Gastroesophageal sphincter (tissue), 3 donors: Measurements from ENCODE around the gene RIPOR3.
A peak's percentile ranks its signal among the peaks of the same experiment; 100 is the strongest.

Experiments used
- EP300 ChIP-seq: sonication (generic); formaldehyde crosslinking; IDR thresholded peaks from one replicate; pipeline ENCODE4 v1.6.1; 2017; ENCODE audit warnings: antibody characterized with exemption, mild to moderate bottlenecking
- TF ChIP-seq, protein P1 (sequence below), 4 experiments: fragments of 200-600 bp in 2 of 4; fragments of 450-650 bp in 2 of 4; sonication (generic) in 1 of 4; IDR thresholded peaks; one replicate each; pipeline ENCODE4 v1.5.1; 2017 to 2019; ENCODE audit warnings: antibody characterized with exemption in 4 of 4, mild to moderate bottlenecking in 2 of 4, moderate library complexity in 2 of 4

DNA sequence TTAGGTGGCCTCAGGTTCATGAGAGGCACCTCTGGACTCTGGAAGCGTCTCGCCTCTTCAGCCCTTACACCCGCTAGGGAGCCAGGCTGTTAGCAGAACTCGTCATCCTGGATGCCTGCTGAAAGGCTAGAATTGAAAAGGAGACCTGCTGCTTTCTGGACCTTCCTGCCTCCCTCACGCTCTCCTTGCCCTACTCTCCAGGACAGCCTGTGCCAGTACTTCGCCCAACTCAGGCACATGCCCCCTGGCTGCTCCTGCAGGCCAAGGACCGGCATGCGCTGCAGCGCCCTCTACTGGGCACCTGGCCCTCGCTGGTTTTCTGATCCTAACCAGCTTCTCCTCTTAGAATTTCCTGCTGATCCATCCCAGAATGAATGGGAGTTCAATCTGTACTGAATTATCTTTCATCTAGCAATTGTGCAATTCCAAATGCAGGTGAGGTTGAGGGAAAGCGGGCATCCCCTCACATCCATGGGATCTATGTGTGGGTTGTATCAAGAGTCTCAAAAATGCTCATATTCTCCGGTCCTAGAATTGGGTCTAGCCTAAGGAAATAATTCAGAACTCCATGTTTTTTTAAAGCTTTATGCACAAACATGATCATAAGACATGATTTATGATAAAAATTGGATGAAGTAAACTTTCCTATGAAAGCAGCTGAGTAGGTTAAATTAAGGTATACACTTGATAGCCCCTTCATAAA lies 103.2 kb downstream of the RIPOR3 start:
- TF ChIP-seq EP300 = no peak
- TF ChIP-seq, protein P1, sequence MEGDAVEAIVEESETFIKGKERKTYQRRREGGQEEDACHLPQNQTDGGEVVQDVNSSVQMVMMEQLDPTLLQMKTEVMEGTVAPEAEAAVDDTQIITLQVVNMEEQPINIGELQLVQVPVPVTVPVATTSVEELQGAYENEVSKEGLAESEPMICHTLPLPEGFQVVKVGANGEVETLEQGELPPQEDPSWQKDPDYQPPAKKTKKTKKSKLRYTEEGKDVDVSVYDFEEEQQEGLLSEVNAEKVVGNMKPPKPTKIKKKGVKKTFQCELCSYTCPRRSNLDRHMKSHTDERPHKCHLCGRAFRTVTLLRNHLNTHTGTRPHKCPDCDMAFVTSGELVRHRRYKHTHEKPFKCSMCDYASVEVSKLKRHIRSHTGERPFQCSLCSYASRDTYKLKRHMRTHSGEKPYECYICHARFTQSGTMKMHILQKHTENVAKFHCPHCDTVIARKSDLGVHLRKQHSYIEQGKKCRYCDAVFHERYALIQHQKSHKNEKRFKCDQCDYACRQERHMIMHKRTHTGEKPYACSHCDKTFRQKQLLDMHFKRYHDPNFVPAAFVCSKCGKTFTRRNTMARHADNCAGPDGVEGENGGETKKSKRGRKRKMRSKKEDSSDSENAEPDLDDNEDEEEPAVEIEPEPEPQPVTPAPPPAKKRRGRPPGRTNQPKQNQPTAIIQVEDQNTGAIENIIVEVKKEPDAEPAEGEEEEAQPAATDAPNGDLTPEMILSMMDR (IDR thresholded peaks at IDR 0.05) = peak in 3 of 4 experiments; percentile 68 to 86 (median 78)
